CD4-positive, alpha-beta T cell treated with Interleukin-15 for 1 hour (primary cell): ENCODE results near the gene GPR132.
"Not testable (repeated sequence)": the region's sequence is repeated elsewhere in the genome, so short reads cannot be mapped to it uniquely, and the experiment has no call there.

Experiments used
- DNase-seq: peaks from one replicate; pipeline ENCODE4 v3.0.0-alpha.2; 2020

GPR132 gene

DNA sequence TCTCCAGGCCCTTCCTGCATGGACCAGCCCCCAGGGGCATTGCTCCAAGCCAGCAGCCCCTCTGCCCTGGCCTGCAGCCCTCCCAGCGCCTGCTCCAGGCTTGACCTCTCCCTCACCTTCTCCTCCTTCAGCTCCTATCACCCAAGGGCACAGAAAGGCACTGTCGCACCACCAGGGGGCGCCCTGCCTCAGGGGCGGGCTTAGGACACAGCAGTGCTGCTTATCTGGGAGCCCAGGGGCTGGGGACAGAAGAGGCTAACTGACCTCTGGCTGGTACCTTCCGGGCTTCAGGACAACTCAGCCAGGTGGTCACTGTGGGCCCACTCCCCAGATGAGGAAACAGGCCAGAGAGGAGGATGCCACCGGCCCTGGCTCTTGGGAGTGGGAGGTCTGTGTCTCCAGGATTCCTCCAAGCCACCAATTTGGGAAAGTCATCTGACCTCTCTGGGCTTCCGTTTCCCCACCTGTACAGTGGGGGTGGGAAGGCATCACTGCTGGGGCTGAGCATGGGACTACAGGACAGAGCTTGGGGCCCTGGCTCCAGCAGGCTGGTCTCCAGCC, 25.3 kb upstream of the GPR132 start:
- DNase-seq: peak; percentile 79

DNA sequence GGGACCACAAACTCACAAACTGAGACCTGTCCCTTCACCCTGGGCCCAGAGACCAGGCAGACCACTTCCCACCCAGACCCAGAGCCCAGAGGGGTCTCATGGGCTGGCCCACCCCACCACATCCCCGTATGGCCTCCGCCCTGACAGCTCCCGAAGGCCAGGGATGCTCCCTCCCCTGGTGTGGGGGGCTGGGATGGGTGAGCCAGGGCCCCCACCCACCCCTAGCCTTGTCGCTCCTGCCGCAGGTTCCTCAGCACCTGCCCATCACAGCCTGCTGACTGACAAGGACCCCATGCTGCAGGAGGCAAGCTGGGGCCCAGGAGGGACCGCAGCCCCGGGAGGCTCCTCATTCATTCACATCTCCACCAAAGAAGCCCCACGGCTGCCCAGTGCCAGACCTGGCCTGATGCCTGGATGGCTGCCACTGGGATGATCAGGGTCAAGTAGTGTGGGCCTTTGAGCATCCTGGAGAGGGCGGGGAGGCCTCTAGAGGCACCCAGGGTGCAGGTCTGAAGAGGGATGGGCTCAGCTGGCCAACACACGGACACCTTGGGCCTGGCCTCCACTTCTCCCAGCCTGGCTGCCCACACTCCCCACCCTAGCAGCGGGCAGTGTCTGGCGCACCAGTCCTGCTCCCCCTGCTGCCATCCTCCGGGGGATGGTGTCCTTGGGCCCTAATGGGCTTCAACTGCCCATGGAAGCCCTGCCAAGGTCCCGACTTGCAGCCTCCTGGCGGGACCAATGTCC, 24.7 kb upstream of the GPR132 start:
- no peak for DNase-seq

DNA sequence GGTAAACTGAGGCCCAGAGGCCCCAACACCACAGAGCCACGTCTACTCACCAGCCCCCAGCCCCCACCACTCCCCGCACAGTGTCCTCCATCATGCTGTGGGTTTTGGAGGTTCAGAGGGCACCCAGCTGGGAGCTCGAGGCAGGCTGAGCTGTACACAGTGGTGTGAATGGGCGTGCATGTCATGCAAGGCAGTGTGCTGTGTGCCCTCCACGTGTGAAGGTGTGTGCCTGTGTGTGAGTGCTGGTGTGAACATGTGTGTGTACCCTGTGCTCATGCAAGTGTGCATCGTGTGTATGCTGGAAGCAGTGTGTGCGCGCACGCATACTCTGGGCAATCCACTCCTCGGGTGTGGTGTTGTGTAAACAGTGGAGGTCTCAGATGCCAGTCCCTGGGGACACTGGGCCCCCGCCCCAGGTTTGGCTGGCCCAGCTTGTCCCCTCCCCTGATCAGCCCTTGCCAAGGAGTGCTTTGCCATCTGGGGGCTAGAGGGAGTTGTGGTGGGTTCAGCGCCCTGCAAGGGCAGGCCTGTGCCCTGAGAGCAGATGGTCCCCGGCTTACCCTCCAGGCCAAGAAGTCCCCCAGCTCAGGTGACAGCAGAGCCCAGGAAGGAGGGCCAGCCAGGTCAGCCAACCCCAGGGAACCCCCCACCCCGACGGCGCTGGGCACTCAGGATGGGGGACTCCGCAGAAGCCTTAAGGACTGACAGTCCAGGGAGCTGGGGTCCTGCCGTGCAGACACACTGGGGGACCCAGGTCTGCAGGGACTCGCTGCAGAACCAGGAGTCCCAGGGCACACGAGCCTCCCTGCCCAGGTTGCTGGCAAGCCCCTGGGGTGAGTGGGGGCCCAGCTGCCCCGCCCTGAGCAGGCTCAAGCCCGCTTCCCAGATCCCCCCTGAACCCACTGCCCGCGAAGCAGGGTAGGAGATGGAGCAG, 23.8 kb upstream of the GPR132 start:
- DNase-seq: no peak

GRCh38 chr14:105087963-105088811, 23.0 kb upstream of the GPR132 start:
- DNase-seq: no peak

GRCh38 chr14:105087308-105087962, 22.2 kb upstream of the GPR132 start:
- no peak for DNase-seq

DNA sequence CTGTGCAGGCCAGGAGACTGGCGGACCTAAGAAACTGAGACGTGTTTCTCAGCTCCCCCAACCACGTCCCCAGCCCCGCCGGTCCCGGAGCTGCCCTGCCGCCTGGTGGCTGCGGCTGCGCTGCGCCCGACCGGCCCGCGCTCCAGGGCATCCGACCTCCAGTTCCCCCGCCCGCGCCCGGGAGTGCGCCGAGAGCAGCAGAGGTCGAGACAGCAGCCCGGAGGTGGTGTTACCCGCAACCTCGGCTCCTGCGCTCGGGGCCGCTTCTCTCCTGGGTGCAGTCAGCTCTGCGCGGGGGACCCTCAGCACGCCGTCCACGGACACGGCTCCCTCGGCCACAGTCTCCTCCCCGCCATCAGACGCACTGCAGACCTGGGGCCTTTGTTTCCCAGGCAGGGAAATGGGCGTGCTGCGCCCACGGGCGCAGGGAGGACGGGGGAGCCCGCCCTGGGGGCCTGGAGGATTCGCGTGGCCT, 21.6 kb upstream of the GPR132 start:
- peak; percentile 90 for DNase-seq

- no peak for DNase-seq
Measured at GRCh38 chr14:105085766-105086165, 20.5 kb upstream of the GPR132 start.

GRCh38 chr14:105084741-105085571, 19.7 kb upstream of the GPR132 start:
- DNase-seq: no peak

DNA sequence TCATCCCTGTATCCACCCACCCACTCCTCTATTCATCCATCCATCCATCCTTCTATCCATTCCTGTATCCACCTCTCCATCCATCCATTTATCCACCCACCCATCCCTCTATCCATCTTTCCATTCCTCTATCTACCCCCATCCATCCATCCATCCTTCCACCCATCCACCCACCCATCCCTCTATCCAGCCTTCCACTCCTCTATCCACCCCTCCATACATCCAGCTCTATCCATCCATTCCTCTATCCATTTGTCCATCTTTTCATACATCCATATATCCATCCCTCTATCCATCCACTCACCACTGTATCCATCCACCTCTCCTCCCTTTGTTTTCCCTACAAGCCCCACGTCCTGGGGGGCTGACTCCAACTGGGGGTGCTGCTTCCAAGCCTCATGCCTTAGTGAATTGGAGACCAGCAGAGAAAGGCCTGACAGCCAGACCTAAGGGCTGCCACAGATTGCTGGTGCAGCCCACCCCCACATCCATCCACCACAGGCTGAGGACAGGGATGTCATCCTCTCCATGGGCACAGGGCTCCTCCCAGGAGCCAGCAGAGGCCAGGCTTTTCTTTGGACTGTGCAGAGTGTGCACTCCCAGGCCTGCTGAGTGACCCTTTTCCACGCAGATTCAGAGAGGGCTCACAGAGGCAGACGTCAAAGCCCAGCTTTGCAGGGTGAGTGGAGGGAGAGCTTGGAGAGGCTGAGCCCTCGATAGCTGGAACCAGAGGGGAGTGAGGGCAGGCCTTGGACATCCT, 18.9 kb upstream of the GPR132 start:
- no peak for DNase-seq

DNA sequence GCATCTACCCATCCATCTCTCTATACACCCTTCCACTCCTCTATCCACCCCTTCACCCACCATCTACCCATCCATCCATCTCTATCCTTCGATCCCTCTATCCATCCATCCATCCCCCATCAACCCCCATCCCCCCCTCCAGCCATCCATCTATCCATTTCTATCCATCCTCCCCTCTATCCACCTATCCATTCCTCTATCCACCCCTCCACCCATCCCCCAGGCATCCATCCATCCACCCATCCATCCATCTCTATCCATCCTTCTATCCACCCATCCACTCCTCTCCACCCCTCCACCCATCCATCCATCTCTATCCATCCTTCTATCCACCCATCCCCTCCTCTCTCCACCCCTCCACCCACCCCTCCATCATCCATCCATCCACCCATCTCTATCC, 17.5 kb upstream of the GPR132 start:
- DNase-seq: no peak

DNA sequence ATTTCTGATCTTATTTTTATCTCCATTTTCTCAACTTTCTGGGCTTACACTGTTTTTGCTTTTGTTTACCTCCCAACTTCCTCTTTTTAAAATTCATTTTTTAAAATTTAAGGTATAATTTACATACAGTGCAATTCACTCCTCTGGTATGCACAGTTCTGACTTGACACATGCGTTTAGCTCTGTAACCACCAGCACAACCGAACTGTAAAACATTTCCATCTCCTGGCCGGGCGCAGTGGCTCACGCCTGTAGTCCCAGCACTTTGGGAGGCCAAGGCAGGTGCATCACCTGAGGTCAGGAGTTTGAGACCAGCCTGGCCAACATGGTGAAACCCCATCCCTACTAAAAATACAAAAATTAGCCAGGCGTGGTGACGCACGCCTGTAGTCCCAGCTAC, 16.2 kb upstream of the GPR132 start:
- DNase-seq: not testable (repeated sequence)

- DNase-seq: no peak
Measured at GRCh38 chr14:105080161-105080560, 14.9 kb upstream of the GPR132 start.

DNA sequence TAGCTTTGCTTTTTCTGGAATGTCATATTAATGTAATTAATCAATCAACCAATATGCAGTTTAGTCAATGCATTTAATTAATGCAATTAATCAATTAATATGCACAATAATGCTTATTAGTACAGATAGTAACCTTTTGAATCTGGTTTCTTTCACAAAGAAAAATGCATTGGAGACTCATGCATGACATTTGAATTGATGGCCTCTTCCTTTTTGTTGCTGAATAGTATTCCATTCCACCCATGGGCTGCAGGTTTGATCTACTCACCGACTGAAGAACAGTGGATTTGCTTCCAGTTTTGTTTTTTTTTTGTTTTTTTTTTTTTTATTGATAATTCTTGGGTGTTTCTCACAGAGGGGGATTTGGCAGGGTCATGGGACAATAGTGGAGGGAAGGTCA, 13.1 kb upstream of the GPR132 start:
- DNase-seq: no peak

GRCh38 chr14:105077649-105077995, 12.4 kb upstream of the GPR132 start:
- DNase-seq: no peak

DNA sequence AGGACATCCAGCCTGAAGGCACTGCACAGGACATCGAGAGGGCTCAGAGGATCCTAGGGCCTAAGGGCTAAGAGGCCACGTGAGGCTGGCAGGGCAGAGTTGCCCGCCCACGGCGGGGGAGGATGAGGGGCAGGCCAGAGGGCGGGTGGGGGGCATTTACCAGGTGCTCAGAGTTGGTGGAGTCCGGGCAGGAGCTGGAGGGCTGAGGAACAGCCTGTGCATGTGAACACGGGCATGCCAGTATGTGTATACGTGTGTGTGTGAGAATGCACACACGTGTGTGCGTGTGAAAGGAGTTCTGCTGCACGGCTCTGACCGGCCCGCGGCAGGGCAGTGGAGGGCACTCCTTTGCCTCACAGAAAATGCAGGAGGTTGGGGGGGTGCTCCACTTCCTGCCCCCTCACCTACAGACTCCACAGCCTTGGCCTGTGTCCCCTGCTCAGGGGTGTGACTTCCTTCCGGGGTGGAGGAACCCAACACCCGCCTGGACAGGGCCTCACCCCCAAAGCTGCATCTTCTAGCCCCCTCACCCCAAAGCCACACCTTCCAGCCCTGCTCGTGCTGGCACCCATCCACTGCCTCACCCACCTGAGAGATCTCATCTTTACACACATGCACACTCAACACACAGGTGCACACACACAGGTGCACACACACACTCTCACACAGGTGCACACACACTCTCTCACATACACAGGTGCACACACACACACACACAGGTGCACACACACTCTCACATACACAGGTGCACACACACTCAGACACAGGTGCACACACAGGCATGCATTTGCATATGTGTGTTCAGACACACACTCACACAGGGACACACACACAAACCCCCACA, 11.8 kb upstream of the GPR132 start:
- no peak for DNase-seq

GRCh38 chr14:105076296-105076804, 11.1 kb upstream of the GPR132 start:
- no peak for DNase-seq

- DNase-seq: peak; percentile 81
Measured at GRCh38 chr14:105075379-105076295, 10.4 kb upstream of the GPR132 start.

GRCh38 chr14:105074601-105075053, 9.4 kb upstream of the GPR132 start:
- no peak for DNase-seq
